NCI-H128 (cell line): Measurements from ENCODE around the gene CCDC12.
"Not testable (repeated sequence)": the region's sequence is repeated elsewhere in the genome, so short reads cannot be mapped to it uniquely, and the experiment has no call there.

Experiments
- DNase-seq: peaks from one replicate; lab custom pipeline; 2025; ENCODE audit not compliant: unreplicated experiment; lab: John Stamatoyannopoulos, UW

The CCDC12 gene

GRCh38 chr3:46982546-46982945 is 6.0 kb upstream of the CCDC12 start:
- no peak for DNase-seq

GRCh38 chr3:46981932-46982471 is 5.5 kb upstream of the CCDC12 start:
- DNase-seq, result no peak

GRCh38 chr3:46979958-46980497 is 3.5 kb upstream of the CCDC12 start:
- DNase-seq, result peak; percentile 8

GRCh38 chr3:46978985-46979944 is 2.7 kb upstream of the CCDC12 start, which contains the start of gene NBEAL2:
Gene NBEAL2, plus strand, starts transcription at chr3:46979666. Its CDS starts 196 bp downstream, at chr3:46979862.
- DNase-seq, result peak; percentile 53

- no peak for DNase-seq
Measured at GRCh38 chr3:46978381-46978780, 1.8 kb upstream of the CCDC12 start.

- no peak for DNase-seq
Measured at GRCh38 chr3:46977811-46978195, 1.3 kb upstream of the CCDC12 start.

GRCh38 chr3:46974421-46975171 is 1.9 kb downstream of the CCDC12 start:
- no peak for DNase-seq

GRCh38 chr3:46972396-46972795 is 4.1 kb downstream of the CCDC12 start:
- DNase-seq, result no peak

- DNase-seq, result no peak
Measured at GRCh38 chr3:46971742-46972141, 4.8 kb downstream of the CCDC12 start.

GRCh38 chr3:46971151-46971550 is 5.4 kb downstream of the CCDC12 start:
- DNase-seq, result no peak

- DNase-seq, result no peak
Measured at GRCh38 chr3:46970391-46971091, 6.0 kb downstream of the CCDC12 start.

- DNase-seq, result no peak
Measured at GRCh38 chr3:46968783-46969428, 7.6 kb downstream of the CCDC12 start.

- DNase-seq, result no peak
Measured at GRCh38 chr3:46966811-46967210, 9.7 kb downstream of the CCDC12 start.

- no peak for DNase-seq
Measured at GRCh38 chr3:46965151-46965550, 11.4 kb downstream of the CCDC12 start.

- not testable (repeated sequence) for DNase-seq
Measured at GRCh38 chr3:46964038-46964590, 12.4 kb downstream of the CCDC12 start.

GRCh38 chr3:46962990-46963389 is 13.6 kb downstream of the CCDC12 start:
- DNase-seq, result no peak

GRCh38 chr3:46962427-46962826 is 14.1 kb downstream of the CCDC12 start:
- DNase-seq, result no peak

- DNase-seq, result no peak
Measured at GRCh38 chr3:46960835-46961234, 15.7 kb downstream of the CCDC12 start.

- DNase-seq, result no peak
Measured at GRCh38 chr3:46960081-46960701, 16.4 kb downstream of the CCDC12 start.

- no peak for DNase-seq
Measured at GRCh38 chr3:46959161-46959511, 17.4 kb downstream of the CCDC12 start.
